ENCODE results near the gene HHIP.
A peak's percentile ranks its signal among the peaks of the same experiment; 100 is the strongest.
"Not testable (repeated sequence)": the region's sequence is repeated elsewhere in the genome, so short reads cannot be mapped to it uniquely, and the experiment has no call there.

Gene HHIP

GRCh38 chr4:144768809-144769208 lies 122.9 kb downstream of the HHIP start:
- H3K36me3 ChIP-seq (replicated peaks); H3K27me3 ChIP-seq (ENCODE audit: low read depth); H3K9me3 ChIP-seq; H3K4me1 ChIP-seq; H3K4me3 ChIP-seq: not testable (repeated sequence)
- DNase-seq (ENCODE audit: low spot score in 2 of 2): peak in 1 of 2 experiments; percentile 63
- in situ Hi-C loops (cut with MboI; ENCODE audit: low sequenced_read_pairs): loop anchor here (10.0 kb wide), 1 partner anchor 124 kb away; the partner anchor contains the start of gene HHIP

GRCh38 chr4:144778364-144778763 lies 132.4 kb downstream of the HHIP start:
- H3K4me1 ChIP-seq: no peaks in the 10 kb centered on the region
- H3K9me3 ChIP-seq: peaks cover 2% of the 10 kb centered on the region; the same call in 1 of the 2 replicates
- no peak overlapping the region for H3K4me3 ChIP-seq
- no peaks in the 10 kb centered on the region for H3K36me3 ChIP-seq (replicated peaks)
- DNase-seq (ENCODE audit: low spot score in 2 of 2): no peak
- H3K27me3 ChIP-seq (ENCODE audit: low read depth): no peaks in the 10 kb centered on the region
- in situ Hi-C loops (cut with MboI; ENCODE audit: low sequenced_read_pairs): loop anchor here (25.0 kb wide), 1 partner anchor 591 kb away; no protein-coding TSS in a partner anchor

GRCh38 chr4:144782345-144782744 lies 136.4 kb downstream of the HHIP start:
- DNase-seq (ENCODE audit: low spot score in 2 of 2): no peak
- in situ Hi-C loops (cut with MboI; ENCODE audit: low sequenced_read_pairs): loop anchor here (25.0 kb wide), 1 partner anchor 595 kb away; no protein-coding TSS in a partner anchor
- no peaks in the 10 kb centered on the region for H3K27me3 ChIP-seq (ENCODE audit: low read depth)
- no peaks in the 10 kb centered on the region for H3K36me3 ChIP-seq (replicated peaks)
- H3K9me3 ChIP-seq: no peaks in the 10 kb centered on the region
- no peak overlapping the region for H3K4me3 ChIP-seq
- no peaks in the 10 kb centered on the region for H3K4me1 ChIP-seq

- H3K4me1 ChIP-seq: no peaks in the 10 kb centered on the region
- in situ Hi-C loops (cut with MboI; ENCODE audit: low sequenced_read_pairs): loop anchor here (25.0 kb wide), 1 partner anchor 599 kb away; no protein-coding TSS in a partner anchor
- H3K9me3 ChIP-seq: 0 out of 2 replicates have a peak, but pooled peaks cover 2% of the 10 kb centered on the region
- H3K27me3 ChIP-seq (ENCODE audit: low read depth): no peaks in the 10 kb centered on the region
- no peak for DNase-seq (ENCODE audit: low spot score in 2 of 2)
- H3K36me3 ChIP-seq (replicated peaks): no peaks in the 10 kb centered on the region
- no peak overlapping the region for H3K4me3 ChIP-seq
Measured at GRCh38 chr4:144785961-144786360, 140.0 kb downstream of the HHIP start.

GRCh38 chr4:144787365-144788258 lies 141.7 kb downstream of the HHIP start:
- H3K4me1 ChIP-seq: no peaks in the 10 kb centered on the region
- H3K36me3 ChIP-seq (replicated peaks): no peaks in the 10 kb centered on the region
- H3K27me3 ChIP-seq (ENCODE audit: low read depth): no peaks in the 10 kb centered on the region
- DNase-seq (ENCODE audit: low spot score in 2 of 2): peak in 1 of 2 experiments; percentile 59
- in situ Hi-C loops (cut with MboI; ENCODE audit: low sequenced_read_pairs): loop anchor here (25.0 kb wide), 1 partner anchor 600 kb away; no protein-coding TSS in a partner anchor
- H3K4me3 ChIP-seq: no peak overlapping the region
- peaks cover 2% of the 10 kb centered on the region; the same call in 1 of the 2 replicates for H3K9me3 ChIP-seq

- in situ Hi-C loops (cut with MboI; ENCODE audit: low sequenced_read_pairs): loop anchor here (25.0 kb wide), 1 partner anchor 601 kb away; no protein-coding TSS in a partner anchor
- Histone ChIP-seq H3K9me3 (peaks cover 2% of the 10 kb centered on the region; the same call in 1 of the 2 replicates), H3K4me3 (no peak overlapping the region), H3K4me1 (no peaks in the 10 kb centered on the region), H3K36me3 (replicated peaks) (no peaks in the 10 kb centered on the region), H3K27me3 (ENCODE audit: low read depth) (no peaks in the 10 kb centered on the region)
- no peak for DNase-seq (ENCODE audit: low spot score in 2 of 2)
Measured at GRCh38 chr4:144788469-144788868, 142.5 kb downstream of the HHIP start.

- not testable (repeated sequence) for H3K9me3 ChIP-seq; H3K4me1 ChIP-seq; H3K36me3 ChIP-seq (replicated peaks); H3K27me3 ChIP-seq (ENCODE audit: low read depth); H3K4me3 ChIP-seq; DNase-seq (ENCODE audit: low spot score in 2 of 2)
- in situ Hi-C loops (cut with MboI; ENCODE audit: low sequenced_read_pairs): loop anchor here (25.0 kb wide), 1 partner anchor 605 kb away; no protein-coding TSS in a partner anchor
Measured at GRCh38 chr4:144791933-144792332, 146.0 kb downstream of the HHIP start.
